ENCODE data around the gene HJV. TPM values are rescaled to one million over a fixed set of nuclear protein-coding genes. Genes with fewer than 3 reads are reported as not detected.
A peak's percentile ranks its signal among the peaks of the same experiment; 100 is the strongest.

Gene HJV
- total and polyA plus RNA-seq, 2 of the 13 experiments (the other 11 are each of a cell fraction or from before 2014, with no cell fraction given): 0.18 TPM; not detected in 1

- no peak for TF ChIP-seq ZBTB33 (CRISPR knock-in tag; IDR thresholded peaks at IDR 0.05)
- TF ChIP-seq E2F2 (CRISPR knock-in tag; IDR thresholded peaks at IDR 0.05; ENCODE audit: borderline replicate concordance): no peak
- TF ChIP-seq SP4 (CRISPR knock-in tag; IDR thresholded peaks at IDR 0.05): no peak
- 0 out of 2 replicates have a peak, but pooled peaks have one; percentile 23 for TF ChIP-seq THAP11 (CRISPR knock-in tag; IDR thresholded peaks at IDR 0.05)
- no peak for TF ChIP-seq ZNF224 (CRISPR knock-in tag; IDR thresholded peaks at IDR 0.05)
- TF ChIP-seq BCL3 (CRISPR knock-in tag; IDR thresholded peaks at IDR 0.05): no peak
- TF ChIP-seq BCL6 (CRISPR knock-in tag; IDR thresholded peaks at IDR 0.05): peak; percentile 59
- TF ChIP-seq, protein P1, sequence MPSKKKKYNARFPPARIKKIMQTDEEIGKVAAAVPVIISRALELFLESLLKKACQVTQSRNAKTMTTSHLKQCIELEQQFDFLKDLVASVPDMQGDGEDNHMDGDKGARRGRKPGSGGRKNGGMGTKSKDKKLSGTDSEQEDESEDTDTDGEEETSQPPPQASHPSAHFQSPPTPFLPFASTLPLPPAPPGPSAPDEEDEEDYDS (CRISPR knock-in tag; IDR thresholded peaks at IDR 0.05): no peak
- TF ChIP-seq HOXA3 (CRISPR knock-in tag; IDR thresholded peaks at IDR 0.05): peak; percentile 27; the same call in 1 of the 2 replicates
- peak; percentile 77; the same call in 1 of the 2 replicates for TF ChIP-seq FOXA3 (CRISPR knock-in tag; IDR thresholded peaks at IDR 0.05)
- peak; percentile 31; the same call in 1 of the 2 replicates for TF ChIP-seq ZNF331 (CRISPR knock-in tag; IDR thresholded peaks at IDR 0.05)
- TF ChIP-seq ZFP82 (CRISPR knock-in tag; IDR thresholded peaks at IDR 0.05; ENCODE audit: borderline replicate concordance): no peak
- TF ChIP-seq TBX2 (CRISPR knock-in tag; IDR thresholded peaks at IDR 0.05; ENCODE audit: borderline replicate concordance): no peak
- peak; percentile 79 for TF ChIP-seq HNF4A (CRISPR knock-in tag; IDR thresholded peaks at IDR 0.05)
- TF ChIP-seq HIC2 (CRISPR knock-in tag; IDR thresholded peaks at IDR 0.05; ENCODE audit: low read depth): peak; percentile 44; the same call in 1 of the 2 replicates
- TF ChIP-seq NR0B2 (CRISPR knock-in tag; IDR thresholded peaks at IDR 0.05): no peak
- no peak for TF ChIP-seq LCORL (IDR thresholded peaks at IDR 0.05)
- peak; percentile 52; the same call in 1 of the 2 replicates for TF ChIP-seq LCORL (CRISPR knock-in tag; IDR thresholded peaks at IDR 0.05)
- TF ChIP-seq ZNF256 (CRISPR knock-in tag; conservative IDR thresholded peaks at IDR 0.05): no peak
- no peak for TF ChIP-seq NR2F6 (IDR thresholded peaks at IDR 0.05)
- 0 out of 2 replicates have a peak, but pooled peaks have one; percentile 22 for TF ChIP-seq NR2F6 (CRISPR knock-in tag; IDR thresholded peaks at IDR 0.05)
- TF ChIP-seq, protein P2, sequence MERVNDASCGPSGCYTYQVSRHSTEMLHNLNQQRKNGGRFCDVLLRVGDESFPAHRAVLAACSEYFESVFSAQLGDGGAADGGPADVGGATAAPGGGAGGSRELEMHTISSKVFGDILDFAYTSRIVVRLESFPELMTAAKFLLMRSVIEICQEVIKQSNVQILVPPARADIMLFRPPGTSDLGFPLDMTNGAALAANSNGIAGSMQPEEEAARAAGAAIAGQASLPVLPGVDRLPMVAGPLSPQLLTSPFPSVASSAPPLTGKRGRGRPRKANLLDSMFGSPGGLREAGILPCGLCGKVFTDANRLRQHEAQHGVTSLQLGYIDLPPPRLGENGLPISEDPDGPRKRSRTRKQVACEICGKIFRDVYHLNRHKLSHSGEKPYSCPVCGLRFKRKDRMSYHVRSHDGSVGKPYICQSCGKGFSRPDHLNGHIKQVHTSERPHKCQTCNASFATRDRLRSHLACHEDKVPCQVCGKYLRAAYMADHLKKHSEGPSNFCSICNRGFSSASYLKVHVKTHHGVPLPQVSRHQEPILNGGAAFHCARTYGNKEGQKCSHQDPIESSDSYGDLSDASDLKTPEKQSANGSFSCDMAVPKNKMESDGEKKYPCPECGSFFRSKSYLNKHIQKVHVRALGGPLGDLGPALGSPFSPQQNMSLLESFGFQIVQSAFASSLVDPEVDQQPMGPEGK (CRISPR knock-in tag; IDR thresholded peaks at IDR 0.05): peak; percentile 45; the same call in 1 of the 2 replicates
- no peak for TF ChIP-seq FOXA1 (IDR thresholded peaks at IDR 0.05)
- peak; percentile 62 for TF ChIP-seq FOXA1 (CRISPR knock-in tag; IDR thresholded peaks at IDR 0.05)
Observed at GRCh38 chr1:145972580-145972979, 49.0 kb downstream of the HJV start (continued).
